Measurements from ENCODE around the gene SCRT2.

Gene SCRT2

GRCh38 chr20:646868-647233 is 28.8 kb downstream of the SCRT2 start:
- peaks cover 5% of the 10 kb centered on the region for H3K36me3 ChIP-seq (ENCODE audit: insufficient read depth)
- no peak overlapping the region for H3K4me2 ChIP-seq
- H3K27me3 ChIP-seq (ENCODE audit: insufficient read depth, low read depth), result no peaks in the 10 kb centered on the region
- H3K4me3 ChIP-seq (IDR thresholded peaks at IDR 0.05; ENCODE audit: insufficient read depth, low read depth, low read length), result no peak overlapping the region
- peaks cover 15% of the 10 kb centered on the region for H3K4me1 ChIP-seq (ENCODE audit: low read depth, poor library complexity, severe bottlenecking)
- H2AFZ ChIP-seq (ENCODE audit: low read depth), result no peak overlapping the region
- peaks cover 13% of the 10 kb centered on the region; the same call in 1 of the 2 replicates for H3K79me2 ChIP-seq (ENCODE audit: insufficient read depth, low read depth)
- no peak overlapping the region for H3K9ac ChIP-seq
- H4K20me1 ChIP-seq (ENCODE audit: insufficient read depth), result no peaks in the 10 kb centered on the region
- H3K27ac ChIP-seq, result no peak overlapping the region
- TF ChIP-seq, protein P1, sequence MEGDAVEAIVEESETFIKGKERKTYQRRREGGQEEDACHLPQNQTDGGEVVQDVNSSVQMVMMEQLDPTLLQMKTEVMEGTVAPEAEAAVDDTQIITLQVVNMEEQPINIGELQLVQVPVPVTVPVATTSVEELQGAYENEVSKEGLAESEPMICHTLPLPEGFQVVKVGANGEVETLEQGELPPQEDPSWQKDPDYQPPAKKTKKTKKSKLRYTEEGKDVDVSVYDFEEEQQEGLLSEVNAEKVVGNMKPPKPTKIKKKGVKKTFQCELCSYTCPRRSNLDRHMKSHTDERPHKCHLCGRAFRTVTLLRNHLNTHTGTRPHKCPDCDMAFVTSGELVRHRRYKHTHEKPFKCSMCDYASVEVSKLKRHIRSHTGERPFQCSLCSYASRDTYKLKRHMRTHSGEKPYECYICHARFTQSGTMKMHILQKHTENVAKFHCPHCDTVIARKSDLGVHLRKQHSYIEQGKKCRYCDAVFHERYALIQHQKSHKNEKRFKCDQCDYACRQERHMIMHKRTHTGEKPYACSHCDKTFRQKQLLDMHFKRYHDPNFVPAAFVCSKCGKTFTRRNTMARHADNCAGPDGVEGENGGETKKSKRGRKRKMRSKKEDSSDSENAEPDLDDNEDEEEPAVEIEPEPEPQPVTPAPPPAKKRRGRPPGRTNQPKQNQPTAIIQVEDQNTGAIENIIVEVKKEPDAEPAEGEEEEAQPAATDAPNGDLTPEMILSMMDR (conservative IDR thresholded peaks at IDR 0.05; ENCODE audit: low read depth, low read length), result no peak

DNA sequence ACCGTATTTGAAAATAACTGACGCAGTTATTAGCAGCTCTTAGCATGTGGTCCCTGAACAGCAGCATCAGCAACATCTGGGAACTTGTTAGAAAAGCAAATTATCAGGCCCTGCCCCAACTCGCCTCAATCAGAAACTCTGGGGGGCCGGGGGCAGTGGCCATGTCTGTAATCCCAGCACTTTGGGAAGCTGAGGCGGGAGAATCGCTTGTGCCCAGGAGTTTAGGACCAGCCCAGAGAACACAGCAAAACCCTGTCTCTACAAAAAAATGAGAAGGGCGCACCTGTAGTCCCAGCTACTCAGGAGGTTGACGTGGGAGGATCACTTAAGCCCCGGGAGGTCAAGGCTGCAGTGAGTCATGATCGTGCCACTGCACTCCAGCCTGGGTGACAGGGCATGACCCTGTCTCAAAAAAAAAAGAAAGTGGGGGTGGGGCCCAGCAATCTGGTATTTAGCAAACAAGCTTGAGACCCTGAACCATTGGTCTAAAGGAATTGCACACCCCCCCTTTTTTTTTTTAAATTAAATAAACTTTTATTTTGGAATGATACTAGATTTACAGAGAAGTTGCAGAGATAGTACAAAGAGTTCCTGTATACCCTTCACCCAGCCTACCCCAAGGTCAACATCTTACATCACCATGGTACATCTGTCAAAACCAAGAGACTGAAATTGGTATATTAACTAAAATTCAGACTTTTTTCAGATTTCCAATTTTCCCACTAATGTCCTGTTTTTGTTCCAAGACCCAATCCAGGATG is 29.3 kb downstream of the SCRT2 start:
- H3K4me2 ChIP-seq, result no peak overlapping the region
- H3K36me3 ChIP-seq (ENCODE audit: insufficient read depth), result peaks cover 5% of the 10 kb centered on the region
- no peak overlapping the region for H3K4me3 ChIP-seq (IDR thresholded peaks at IDR 0.05; ENCODE audit: insufficient read depth, low read depth, low read length)
- H3K27me3 ChIP-seq (ENCODE audit: insufficient read depth, low read depth), result no peaks in the 10 kb centered on the region
- peaks cover 9% of the 10 kb centered on the region; the same call in 1 of the 2 replicates for H3K79me2 ChIP-seq (ENCODE audit: insufficient read depth, low read depth)
- H3K9ac ChIP-seq, result no peak overlapping the region
- no peak overlapping the region for H2AFZ ChIP-seq (ENCODE audit: low read depth)
- H3K4me1 ChIP-seq (ENCODE audit: low read depth, poor library complexity, severe bottlenecking), result peaks cover 11% of the 10 kb centered on the region
- no peak overlapping the region for H3K27ac ChIP-seq
- no peaks in the 10 kb centered on the region for H4K20me1 ChIP-seq (ENCODE audit: insufficient read depth)
- TF ChIP-seq, protein P1 (conservative IDR thresholded peaks at IDR 0.05; ENCODE audit: low read depth, low read length), result no peak

DNA sequence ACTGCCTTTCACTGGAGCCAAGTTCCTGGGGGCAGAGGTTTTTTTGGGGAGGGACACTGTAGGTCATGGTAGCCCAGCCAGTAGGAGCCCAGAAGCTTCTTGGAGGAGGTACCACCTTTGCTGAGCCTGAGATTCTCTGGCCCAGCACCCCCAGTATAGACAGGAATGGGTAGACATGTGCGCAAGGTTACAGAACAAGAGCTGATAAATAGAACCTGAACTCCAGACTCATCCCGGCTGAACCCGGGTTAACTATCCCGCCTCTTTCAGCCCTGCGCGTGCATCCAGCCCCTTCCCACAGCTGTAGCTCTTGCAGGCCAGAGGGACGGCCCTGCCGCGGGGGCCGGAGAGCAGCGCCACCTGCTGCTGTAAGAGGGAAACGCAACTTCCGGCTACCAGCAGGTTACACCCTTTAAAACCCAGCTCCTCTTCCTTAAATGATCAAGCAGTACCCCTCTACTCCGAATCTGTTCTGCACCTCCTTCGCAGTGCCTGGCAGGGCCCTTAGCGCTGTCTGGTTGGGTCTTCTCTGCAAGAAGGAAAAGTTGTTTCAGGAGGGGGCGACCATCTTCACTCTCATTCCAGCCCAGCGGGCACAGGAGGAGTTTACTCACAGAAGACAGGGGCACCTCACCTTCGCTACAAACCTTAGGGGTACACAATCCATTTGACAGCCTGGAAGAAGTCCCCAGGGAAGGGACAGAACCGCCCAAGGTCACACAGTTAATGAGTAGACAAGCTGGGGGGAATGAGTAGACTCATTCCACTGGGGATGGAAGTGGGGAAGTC is 30.1 kb downstream of the SCRT2 start:
- Histone ChIP-seq H2AFZ (ENCODE audit: low read depth) (no peak overlapping the region), H4K20me1 (ENCODE audit: insufficient read depth) (no peaks in the 10 kb centered on the region), H3K79me2 (ENCODE audit: insufficient read depth, low read depth) (peaks cover 1% of the 10 kb centered on the region; the same call in 1 of the 2 replicates), H3K27me3 (ENCODE audit: insufficient read depth, low read depth) (no peaks in the 10 kb centered on the region), H3K4me3 (IDR thresholded peaks at IDR 0.05; ENCODE audit: insufficient read depth, low read depth, low read length) (no peak overlapping the region), H3K9ac (no peak overlapping the region), H3K27ac (no peak overlapping the region), H3K4me1 (ENCODE audit: low read depth, poor library complexity, severe bottlenecking) (peaks cover 11% of the 10 kb centered on the region), H3K36me3 (ENCODE audit: insufficient read depth) (peaks cover 5% of the 10 kb centered on the region), H3K4me2 (no peak overlapping the region)
- TF ChIP-seq, protein P1 (conservative IDR thresholded peaks at IDR 0.05; ENCODE audit: low read depth, low read length), result peak; percentile 93

GRCh38 chr20:644692-645317 is 30.8 kb downstream of the SCRT2 start:
- Histone ChIP-seq H3K27me3 (ENCODE audit: insufficient read depth, low read depth) (no peaks in the 10 kb centered on the region), H2AFZ (ENCODE audit: low read depth) (no peak overlapping the region), H3K4me2 (no peak overlapping the region), H3K9ac (no peak overlapping the region), H3K4me1 (ENCODE audit: low read depth, poor library complexity, severe bottlenecking) (peaks cover 11% of the 10 kb centered on the region), H4K20me1 (ENCODE audit: insufficient read depth) (no peaks in the 10 kb centered on the region), H3K4me3 (IDR thresholded peaks at IDR 0.05; ENCODE audit: insufficient read depth, low read depth, low read length) (no peak overlapping the region), H3K79me2 (ENCODE audit: insufficient read depth, low read depth) (no peaks in the 10 kb centered on the region), H3K27ac (no peak overlapping the region), H3K36me3 (ENCODE audit: insufficient read depth) (peaks cover 5% of the 10 kb centered on the region)
- TF ChIP-seq, protein P1 (conservative IDR thresholded peaks at IDR 0.05; ENCODE audit: low read depth, low read length), result no peak

Data from KMS-11 (cell line).